Ishikawa (cell line): ENCODE measurements around the gene TFB1M.

Experiments
- EGR1 ChIP-seq: IDR thresholded peaks from 2 replicates; pipeline ENCODE4 v1.6.1; 2012
- EP300 ChIP-seq: IDR thresholded peaks from 2 replicates; pipeline ENCODE4 v1.6.1; 2012; ENCODE audit warnings: borderline replicate concordance
- RAD21 ChIP-seq: IDR thresholded peaks from 2 replicates; pipeline ENCODE4 v1.6.1; 2012; ENCODE audit warnings: low read depth
- TAF1 ChIP-seq: IDR thresholded peaks from 2 replicates; pipeline ENCODE4 v1.6.1; 2012; ENCODE audit warnings: low read depth, mild to moderate bottlenecking
- TEAD4 ChIP-seq: IDR thresholded peaks from 2 replicates; pipeline ENCODE4 v1.6.1; 2012
- TF ChIP-seq, protein P1 (sequence below): IDR thresholded peaks from 2 replicates; pipeline ENCODE4 v1.6.1; 2012

DNA sequence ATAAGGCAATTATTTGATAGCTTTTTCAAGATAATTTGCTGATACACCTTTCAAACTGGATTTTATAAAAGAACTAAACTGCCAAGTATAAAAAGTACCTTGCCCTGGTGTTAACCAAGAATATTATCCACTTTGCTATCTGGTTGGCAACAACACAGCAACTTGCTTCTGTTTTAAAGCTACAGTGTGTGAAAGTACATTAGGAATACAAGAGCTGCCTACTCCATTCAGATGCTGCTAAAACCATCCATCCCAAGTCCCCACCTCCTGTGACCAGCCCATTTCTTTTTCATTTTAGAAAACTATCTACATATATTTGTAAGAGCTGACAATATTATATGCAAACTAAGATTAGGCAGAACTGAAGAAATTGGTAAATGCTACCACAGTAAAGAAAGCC, 37.6 kb downstream of the TFB1M start:
- no peak for TF ChIP-seq EP300
- no peak for TF ChIP-seq TEAD4
- no peak for TF ChIP-seq EGR1
- TF ChIP-seq RAD21, result no peak
- TF ChIP-seq TAF1, result no peak
- TF ChIP-seq, protein P1, sequence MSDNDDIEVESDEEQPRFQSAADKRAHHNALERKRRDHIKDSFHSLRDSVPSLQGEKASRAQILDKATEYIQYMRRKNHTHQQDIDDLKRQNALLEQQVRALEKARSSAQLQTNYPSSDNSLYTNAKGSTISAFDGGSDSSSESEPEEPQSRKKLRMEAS, result no peak
